HG03139 (cell line): ENCODE data around the gene ZCCHC7.

ENCODE experiments used
- ATAC-seq: cut with Tn5 transposase; IDR thresholded peaks from one replicate; pipeline ENCODE4 v1.9.1; 2021; ENCODE audit not compliant: unreplicated experiment

ZCCHC7 gene

GRCh38 chr9:37246826-37247225 lies 126.5 kb downstream of the ZCCHC7 start:
- no peak for ATAC-seq

GRCh38 chr9:37248651-37249163 lies 128.3 kb downstream of the ZCCHC7 start:
- ATAC-seq, result no peak

- no peak for ATAC-seq
Observed at GRCh38 chr9:37251452-37251851, 131.1 kb downstream of the ZCCHC7 start.

GRCh38 chr9:37253377-37253937 lies 133.1 kb downstream of the ZCCHC7 start:
- ATAC-seq, result no peak

GRCh38 chr9:37255187-37255586 lies 134.8 kb downstream of the ZCCHC7 start:
- ATAC-seq, result no peak

GRCh38 chr9:37255944-37256862 lies 135.8 kb downstream of the ZCCHC7 start:
- no peak for ATAC-seq

GRCh38 chr9:37259951-37260350 lies 139.6 kb downstream of the ZCCHC7 start:
- ATAC-seq, result no peak

- ATAC-seq, result no peak
Observed at GRCh38 chr9:37262410-37262809, 142.0 kb downstream of the ZCCHC7 start.

GRCh38 chr9:37264539-37264938 lies 144.2 kb downstream of the ZCCHC7 start:
- no peak for ATAC-seq

GRCh38 chr9:37266630-37267029 lies 146.3 kb downstream of the ZCCHC7 start:
- ATAC-seq, result no peak

- no peak for ATAC-seq
Observed at GRCh38 chr9:37269221-37269620, 148.8 kb downstream of the ZCCHC7 start.

GRCh38 chr9:37271679-37272078 lies 151.3 kb downstream of the ZCCHC7 start:
- no peak for ATAC-seq

GRCh38 chr9:37273595-37273994 lies 153.2 kb downstream of the ZCCHC7 start:
- no peak for ATAC-seq

- ATAC-seq, result no peak
Observed at GRCh38 chr9:37281541-37281940, 161.2 kb downstream of the ZCCHC7 start.

GRCh38 chr9:37283730-37284325 lies 163.5 kb downstream of the ZCCHC7 start:
- ATAC-seq, result no peak

- ATAC-seq, result no peak
Observed at GRCh38 chr9:37284636-37285035, 164.3 kb downstream of the ZCCHC7 start.

- ATAC-seq, result no peak
Observed at GRCh38 chr9:37286530-37287175, 166.3 kb downstream of the ZCCHC7 start.

- no peak for ATAC-seq
Observed at GRCh38 chr9:37287317-37287716, 166.9 kb downstream of the ZCCHC7 start.

GRCh38 chr9:37289631-37290030 lies 169.3 kb downstream of the ZCCHC7 start:
- no peak for ATAC-seq

- ATAC-seq, result no peak
Observed at GRCh38 chr9:37290366-37290939, 170.1 kb downstream of the ZCCHC7 start.

- no peak for ATAC-seq
Observed at GRCh38 chr9:37290940-37291485, 170.6 kb downstream of the ZCCHC7 start.
